ENCODE measurements around the gene EXOSC5. TPM values are rescaled to one million over a fixed set of nuclear protein-coding genes. Genes with fewer than 3 reads are reported as not detected.

Gene EXOSC5
- total RNA-seq, 2 experiments from 2014 or later = 40.0 to 55.8 TPM

DNA sequence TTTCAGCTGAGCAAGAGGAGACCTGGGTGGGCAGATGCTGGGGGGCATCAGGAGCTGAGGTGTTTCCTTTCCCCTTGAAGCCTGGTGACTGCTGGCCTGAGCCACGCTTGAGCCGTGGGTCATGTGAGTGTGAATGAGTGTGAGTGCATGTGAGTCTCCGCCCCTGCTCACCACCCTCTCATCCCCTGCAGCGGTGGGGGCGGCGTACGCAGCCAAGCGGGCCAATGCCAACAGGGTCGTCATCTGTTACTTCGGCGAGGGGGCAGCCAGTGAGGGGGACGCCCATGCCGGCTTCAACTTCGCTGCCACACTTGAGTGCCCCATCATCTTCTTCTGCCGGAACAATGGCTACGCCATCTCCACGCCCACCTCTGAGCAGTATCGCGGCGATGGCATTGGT is 24.8 kb upstream of the EXOSC5 start:
- POLR2A ChIA-PET = no interaction called here
- no peaks in the 10 kb centered on the region for H3K79me2 ChIP-seq (ENCODE audit: insufficient read depth, low read depth, low read length)
- CTCF ChIA-PET (ENCODE audit: unreplicated experiment) = no interaction called here
- no peaks in the 10 kb centered on the region for H3K9me2 ChIP-seq (ENCODE audit: insufficient read depth, low read length)
- H4K20me1 ChIP-seq (ENCODE audit: insufficient read depth, low read length) = no peaks in the 10 kb centered on the region
- H3K27ac ChIP-seq (ENCODE audit: low read depth, low read length, poor library complexity, severe bottlenecking) = no peak overlapping the region
- TF ChIP-seq EZH2phosphoT487 (IDR thresholded peaks at IDR 0.05; ENCODE audit: borderline replicate concordance, low read depth, low read length) = no peak
- TF ChIP-seq, protein P1, sequence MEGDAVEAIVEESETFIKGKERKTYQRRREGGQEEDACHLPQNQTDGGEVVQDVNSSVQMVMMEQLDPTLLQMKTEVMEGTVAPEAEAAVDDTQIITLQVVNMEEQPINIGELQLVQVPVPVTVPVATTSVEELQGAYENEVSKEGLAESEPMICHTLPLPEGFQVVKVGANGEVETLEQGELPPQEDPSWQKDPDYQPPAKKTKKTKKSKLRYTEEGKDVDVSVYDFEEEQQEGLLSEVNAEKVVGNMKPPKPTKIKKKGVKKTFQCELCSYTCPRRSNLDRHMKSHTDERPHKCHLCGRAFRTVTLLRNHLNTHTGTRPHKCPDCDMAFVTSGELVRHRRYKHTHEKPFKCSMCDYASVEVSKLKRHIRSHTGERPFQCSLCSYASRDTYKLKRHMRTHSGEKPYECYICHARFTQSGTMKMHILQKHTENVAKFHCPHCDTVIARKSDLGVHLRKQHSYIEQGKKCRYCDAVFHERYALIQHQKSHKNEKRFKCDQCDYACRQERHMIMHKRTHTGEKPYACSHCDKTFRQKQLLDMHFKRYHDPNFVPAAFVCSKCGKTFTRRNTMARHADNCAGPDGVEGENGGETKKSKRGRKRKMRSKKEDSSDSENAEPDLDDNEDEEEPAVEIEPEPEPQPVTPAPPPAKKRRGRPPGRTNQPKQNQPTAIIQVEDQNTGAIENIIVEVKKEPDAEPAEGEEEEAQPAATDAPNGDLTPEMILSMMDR (conservative IDR thresholded peaks at IDR 0.05; ENCODE audit: low read length) = no peak
- no TSS peak for BruUV-seq (replicated peaks)
- H3K4me2 ChIP-seq (ENCODE audit: low read length) = no peak overlapping the region
- peaks cover 23% of the 10 kb centered on the region for H3K36me3 ChIP-seq (ENCODE audit: insufficient read depth, low read length)
- H3K4me3 ChIP-seq (ENCODE audit: low read depth, low read length, poor library complexity, severe bottlenecking) = no peak overlapping the region
- no peaks in the 10 kb centered on the region for H3K4me1 ChIP-seq (ENCODE audit: insufficient read depth, low read length, poor library complexity, severe bottlenecking)
- intact Hi-C loops (cut with micrococcal nuclease; ENCODE audit: unreplicated experiment) = no loop called here
- H3K9me3 ChIP-seq (ENCODE audit: low read length) = no peaks in the 10 kb centered on the region
- H2AFZ ChIP-seq (ENCODE audit: low read length) = no peak overlapping the region
- DNase-seq (ENCODE audit: low spot score) = no peak

- CTCF ChIA-PET (ENCODE audit: unreplicated experiment) = no interaction called here
- H3K4me2 ChIP-seq (ENCODE audit: low read length) = no peak overlapping the region
- no TSS peak for BruUV-seq (replicated peaks)
- H3K9me2 ChIP-seq (ENCODE audit: insufficient read depth, low read length) = no peaks in the 10 kb centered on the region
- POLR2A ChIA-PET = no interaction called here
- intact Hi-C loops (cut with micrococcal nuclease; ENCODE audit: unreplicated experiment) = no loop called here
- H2AFZ ChIP-seq (ENCODE audit: low read length) = no peak overlapping the region
- peaks cover 23% of the 10 kb centered on the region for H3K36me3 ChIP-seq (ENCODE audit: insufficient read depth, low read length)
- no peaks in the 10 kb centered on the region for H3K9me3 ChIP-seq (ENCODE audit: low read length)
- DNase-seq (ENCODE audit: low spot score) = no peak
- no peak overlapping the region for H3K27ac ChIP-seq (ENCODE audit: low read depth, low read length, poor library complexity, severe bottlenecking)
- H3K4me1 ChIP-seq (ENCODE audit: insufficient read depth, low read length, poor library complexity, severe bottlenecking) = no peaks in the 10 kb centered on the region
- H3K79me2 ChIP-seq (ENCODE audit: insufficient read depth, low read depth, low read length) = no peaks in the 10 kb centered on the region
- no peaks in the 10 kb centered on the region for H4K20me1 ChIP-seq (ENCODE audit: insufficient read depth, low read length)
- TF ChIP-seq EZH2phosphoT487 (IDR thresholded peaks at IDR 0.05; ENCODE audit: borderline replicate concordance, low read depth, low read length) = no peak
- TF ChIP-seq, protein P1 (conservative IDR thresholded peaks at IDR 0.05; ENCODE audit: low read length) = no peak
- H3K4me3 ChIP-seq (ENCODE audit: low read depth, low read length, poor library complexity, severe bottlenecking) = no peak overlapping the region
These were observed 24.2 kb upstream of the EXOSC5 start for GRCh38 chr19:41421314-41421713.

- H3K36me3 ChIP-seq (ENCODE audit: insufficient read depth, low read length) = peaks cover 23% of the 10 kb centered on the region
- CTCF ChIA-PET (ENCODE audit: unreplicated experiment) = no interaction called here
- no peak overlapping the region for H3K27ac ChIP-seq (ENCODE audit: low read depth, low read length, poor library complexity, severe bottlenecking)
- POLR2A ChIA-PET = interaction anchor here (0.7 kb wide), 1 partner anchor 24 kb away, joined by 3 read pairs; no protein-coding TSS in a partner anchor
- no peaks in the 10 kb centered on the region for H3K79me2 ChIP-seq (ENCODE audit: insufficient read depth, low read depth, low read length)
- TF ChIP-seq EZH2phosphoT487 (IDR thresholded peaks at IDR 0.05; ENCODE audit: borderline replicate concordance, low read depth, low read length) = no peak
- TF ChIP-seq, protein P1 (conservative IDR thresholded peaks at IDR 0.05; ENCODE audit: low read length) = no peak
- no peak overlapping the region for H3K4me3 ChIP-seq (ENCODE audit: low read depth, low read length, poor library complexity, severe bottlenecking)
- H3K4me1 ChIP-seq (ENCODE audit: insufficient read depth, low read length, poor library complexity, severe bottlenecking) = no peaks in the 10 kb centered on the region
- no peaks in the 10 kb centered on the region for H3K9me2 ChIP-seq (ENCODE audit: insufficient read depth, low read length)
- DNase-seq (ENCODE audit: low spot score) = no peak
- no peaks in the 10 kb centered on the region for H3K9me3 ChIP-seq (ENCODE audit: low read length)
- H3K4me2 ChIP-seq (ENCODE audit: low read length) = no peak overlapping the region
- intact Hi-C loops (cut with micrococcal nuclease; ENCODE audit: unreplicated experiment) = no loop called here
- H4K20me1 ChIP-seq (ENCODE audit: insufficient read depth, low read length) = no peaks in the 10 kb centered on the region
- H2AFZ ChIP-seq (ENCODE audit: low read length) = no peak overlapping the region
- no TSS peak for BruUV-seq (replicated peaks)
These were observed 23.1 kb upstream of the EXOSC5 start for GRCh38 chr19:41420101-41420880.
